ENCODE data around the gene BEND6.

DNA sequence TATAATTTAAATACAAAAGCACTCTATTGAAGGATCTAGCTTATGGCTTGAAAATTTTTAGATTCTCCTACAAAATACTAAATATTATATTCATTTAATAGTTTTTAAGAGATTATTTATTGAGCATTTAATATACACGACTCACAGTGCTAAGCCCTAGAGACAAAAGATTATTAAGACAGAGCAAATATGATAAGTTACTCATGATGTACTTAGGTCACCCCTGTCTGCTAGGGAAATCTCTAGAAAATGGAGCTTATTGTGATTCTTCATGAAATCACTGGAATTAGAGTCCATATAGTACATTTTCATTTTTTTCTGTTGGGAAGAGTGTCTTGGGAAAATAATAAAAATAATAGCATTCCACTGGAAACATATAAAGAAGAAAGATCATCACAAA lies 37.8 kb downstream of the BEND6 start:
- TF ChIP-seq CTCF (IDR thresholded peaks at IDR 0.05; ENCODE audit: low read depth, low read length) (no peak), POLR2A (IDR thresholded peaks at IDR 0.05; ENCODE audit: extremely low read depth, insufficient read length) (no peak), MYC (IDR thresholded peaks at IDR 0.05; ENCODE audit: low read depth, low read length) (no peak)
